Ishikawa (cell line): Measurements from ENCODE around the gene PSMG2.

Experiments
- CEBPB ChIP-seq: IDR thresholded peaks from 2 replicates; pipeline ENCODE4 v1.6.1; 2012
- CREB1 ChIP-seq: IDR thresholded peaks from 2 replicates; pipeline ENCODE4 v1.6.1; 2012; ENCODE audit warnings: low read depth
- EGR1 ChIP-seq: IDR thresholded peaks from 2 replicates; pipeline ENCODE4 v1.6.1; 2012
- EP300 ChIP-seq: IDR thresholded peaks from 2 replicates; pipeline ENCODE4 v1.6.1; 2012; ENCODE audit warnings: borderline replicate concordance
- FOXM1 ChIP-seq: IDR thresholded peaks from 2 replicates; pipeline ENCODE4 v1.6.1; 2012; ENCODE audit warnings: low read depth, borderline replicate concordance
- NFIC ChIP-seq: IDR thresholded peaks from 2 replicates; pipeline ENCODE4 v1.6.1; 2012
- RAD21 ChIP-seq: IDR thresholded peaks from 2 replicates; pipeline ENCODE4 v1.6.1; 2012; ENCODE audit warnings: low read depth
- TAF1 ChIP-seq: IDR thresholded peaks from 2 replicates; pipeline ENCODE4 v1.6.1; 2012; ENCODE audit warnings: low read depth, mild to moderate bottlenecking
- TCF12 ChIP-seq: IDR thresholded peaks from 2 replicates; pipeline ENCODE4 v1.6.1; 2012; ENCODE audit warnings: low read depth
- TEAD4 ChIP-seq: IDR thresholded peaks from 2 replicates; pipeline ENCODE4 v1.6.1; 2012
- YY1 ChIP-seq: IDR thresholded peaks from 2 replicates; pipeline ENCODE4 v1.6.1; 2012; ENCODE audit warnings: low read depth
- ZBTB7A ChIP-seq: IDR thresholded peaks from 2 replicates; pipeline ENCODE4 v1.6.1; 2012; ENCODE audit warnings: low read depth
- TF ChIP-seq, protein P1 (sequence below): IDR thresholded peaks from 2 replicates; pipeline ENCODE4 v1.6.1; 2012; ENCODE audit warnings: low read depth, mild to moderate bottlenecking
- TF ChIP-seq, protein P2 (sequence below): IDR thresholded peaks from 2 replicates; pipeline ENCODE4 v1.6.1; 2012
- TF ChIP-seq, protein P3 (sequence below): IDR thresholded peaks from 2 replicates; pipeline ENCODE4 v1.6.1; 2012

PSMG2 gene

DNA sequence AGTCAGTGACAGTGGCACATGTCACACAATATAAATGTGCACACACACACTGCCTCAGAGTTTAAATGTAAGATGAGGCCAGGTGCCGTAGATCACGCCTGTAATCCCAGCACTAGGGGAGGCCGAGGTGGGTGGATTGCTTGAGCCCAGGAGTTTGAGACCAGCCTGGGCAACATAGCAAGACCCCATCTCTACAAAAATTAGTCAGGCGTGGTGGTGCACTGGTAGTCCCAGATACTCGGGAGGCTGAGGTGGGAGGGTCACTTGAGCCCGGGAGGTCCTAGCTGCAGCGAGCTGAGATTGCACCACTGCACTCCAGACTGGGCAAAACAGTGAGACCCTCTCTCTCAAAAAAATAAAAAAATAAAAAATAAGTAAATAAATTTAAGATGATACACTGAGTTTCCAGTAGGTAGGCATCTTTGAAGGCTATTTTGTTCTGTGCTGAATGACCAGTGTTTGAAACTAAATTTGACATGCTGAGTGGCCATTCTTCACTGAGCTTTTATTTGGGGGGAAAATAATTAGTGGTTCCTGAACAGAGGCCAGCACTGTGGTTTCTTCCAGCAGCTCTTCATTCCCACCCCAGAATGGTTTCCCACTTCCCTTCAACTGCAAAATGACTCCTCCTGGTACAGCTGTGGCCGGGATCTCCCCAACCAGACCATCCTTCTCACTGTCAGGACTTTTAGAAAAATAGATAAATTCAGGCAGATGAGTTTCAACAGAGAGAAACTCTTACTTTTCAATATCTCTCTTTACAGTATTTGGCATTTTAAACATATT lies 44.9 kb downstream of the PSMG2 start:
- TF ChIP-seq ZBTB7A = no peak
- TF ChIP-seq, protein P1, sequence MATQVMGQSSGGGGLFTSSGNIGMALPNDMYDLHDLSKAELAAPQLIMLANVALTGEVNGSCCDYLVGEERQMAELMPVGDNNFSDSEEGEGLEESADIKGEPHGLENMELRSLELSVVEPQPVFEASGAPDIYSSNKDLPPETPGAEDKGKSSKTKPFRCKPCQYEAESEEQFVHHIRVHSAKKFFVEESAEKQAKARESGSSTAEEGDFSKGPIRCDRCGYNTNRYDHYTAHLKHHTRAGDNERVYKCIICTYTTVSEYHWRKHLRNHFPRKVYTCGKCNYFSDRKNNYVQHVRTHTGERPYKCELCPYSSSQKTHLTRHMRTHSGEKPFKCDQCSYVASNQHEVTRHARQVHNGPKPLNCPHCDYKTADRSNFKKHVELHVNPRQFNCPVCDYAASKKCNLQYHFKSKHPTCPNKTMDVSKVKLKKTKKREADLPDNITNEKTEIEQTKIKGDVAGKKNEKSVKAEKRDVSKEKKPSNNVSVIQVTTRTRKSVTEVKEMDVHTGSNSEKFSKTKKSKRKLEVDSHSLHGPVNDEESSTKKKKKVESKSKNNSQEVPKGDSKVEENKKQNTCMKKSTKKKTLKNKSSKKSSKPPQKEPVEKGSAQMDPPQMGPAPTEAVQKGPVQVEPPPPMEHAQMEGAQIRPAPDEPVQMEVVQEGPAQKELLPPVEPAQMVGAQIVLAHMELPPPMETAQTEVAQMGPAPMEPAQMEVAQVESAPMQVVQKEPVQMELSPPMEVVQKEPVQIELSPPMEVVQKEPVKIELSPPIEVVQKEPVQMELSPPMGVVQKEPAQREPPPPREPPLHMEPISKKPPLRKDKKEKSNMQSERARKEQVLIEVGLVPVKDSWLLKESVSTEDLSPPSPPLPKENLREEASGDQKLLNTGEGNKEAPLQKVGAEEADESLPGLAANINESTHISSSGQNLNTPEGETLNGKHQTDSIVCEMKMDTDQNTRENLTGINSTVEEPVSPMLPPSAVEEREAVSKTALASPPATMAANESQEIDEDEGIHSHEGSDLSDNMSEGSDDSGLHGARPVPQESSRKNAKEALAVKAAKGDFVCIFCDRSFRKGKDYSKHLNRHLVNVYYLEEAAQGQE = no peak
- no peak for TF ChIP-seq EGR1
- no peak for TF ChIP-seq TEAD4
- TF ChIP-seq RAD21 = no peak
- TF ChIP-seq, protein P2, sequence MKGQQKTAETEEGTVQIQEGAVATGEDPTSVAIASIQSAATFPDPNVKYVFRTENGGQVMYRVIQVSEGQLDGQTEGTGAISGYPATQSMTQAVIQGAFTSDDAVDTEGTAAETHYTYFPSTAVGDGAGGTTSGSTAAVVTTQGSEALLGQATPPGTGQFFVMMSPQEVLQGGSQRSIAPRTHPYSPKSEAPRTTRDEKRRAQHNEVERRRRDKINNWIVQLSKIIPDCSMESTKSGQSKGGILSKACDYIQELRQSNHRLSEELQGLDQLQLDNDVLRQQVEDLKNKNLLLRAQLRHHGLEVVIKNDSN = no peak
- no peak for TF ChIP-seq NFIC
- TF ChIP-seq, protein P3, sequence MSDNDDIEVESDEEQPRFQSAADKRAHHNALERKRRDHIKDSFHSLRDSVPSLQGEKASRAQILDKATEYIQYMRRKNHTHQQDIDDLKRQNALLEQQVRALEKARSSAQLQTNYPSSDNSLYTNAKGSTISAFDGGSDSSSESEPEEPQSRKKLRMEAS = no peak
- TF ChIP-seq TCF12 = no peak
- TF ChIP-seq TAF1 = no peak
- no peak for TF ChIP-seq YY1
- no peak for TF ChIP-seq FOXM1
- TF ChIP-seq CREB1 = no peak
- TF ChIP-seq EP300 = no peak

DNA sequence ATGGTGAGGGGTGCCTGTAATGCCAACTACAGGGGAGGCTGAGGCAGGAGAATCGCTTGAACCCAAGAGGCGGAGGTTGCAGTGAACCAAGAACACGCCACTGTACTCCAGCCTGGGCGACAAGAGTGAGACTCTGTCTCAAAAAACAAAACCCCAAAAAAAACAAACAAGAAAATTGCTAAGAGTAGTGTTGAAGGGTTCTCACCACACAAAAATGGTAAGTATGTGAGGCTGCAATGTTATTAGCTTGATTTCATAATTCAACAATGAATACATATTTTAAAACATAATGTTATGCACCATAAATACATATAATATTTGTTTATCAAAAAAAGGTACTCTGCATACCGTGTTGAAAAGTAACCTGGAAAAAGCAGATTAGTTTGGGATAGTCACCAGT lies 45.8 kb downstream of the PSMG2 start:
- TF ChIP-seq RAD21 (no peak), TEAD4 (no peak), CREB1 (no peak), YY1 (no peak), ZBTB7A (no peak), CEBPB (no peak), FOXM1 (no peak), NFIC (no peak), EGR1 (no peak), EP300 (no peak), TCF12 (no peak), TAF1 (no peak)
- TF ChIP-seq, protein P2 = no peak
- TF ChIP-seq, protein P3 = no peak
- TF ChIP-seq, protein P1 = no peak

DNA sequence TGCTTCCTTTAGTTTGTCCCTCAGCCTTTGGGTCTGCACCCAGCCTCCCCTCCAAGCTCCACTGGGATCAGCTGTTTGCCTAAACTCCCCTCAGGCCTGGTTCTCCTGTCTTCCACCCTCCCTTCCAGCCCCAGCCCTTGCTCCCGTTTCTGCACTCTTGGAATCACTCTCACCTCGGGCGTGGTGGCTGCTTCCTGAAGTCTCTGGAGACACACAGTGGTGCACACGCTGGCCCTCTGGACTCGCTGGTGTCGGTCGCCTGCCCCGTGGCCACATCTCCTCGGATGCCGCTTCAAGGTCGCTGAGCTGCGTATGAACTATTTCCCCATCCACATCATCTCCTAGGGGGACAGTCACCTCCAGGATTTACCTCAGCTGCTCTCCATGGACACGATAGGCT lies 46.3 kb downstream of the PSMG2 start:
- TF ChIP-seq NFIC (no peak), TEAD4 (no peak), EP300 (no peak), ZBTB7A (no peak), EGR1 (no peak), TAF1 (no peak)
- TF ChIP-seq, protein P3 = no peak
- TF ChIP-seq, protein P1 = no peak

DNA sequence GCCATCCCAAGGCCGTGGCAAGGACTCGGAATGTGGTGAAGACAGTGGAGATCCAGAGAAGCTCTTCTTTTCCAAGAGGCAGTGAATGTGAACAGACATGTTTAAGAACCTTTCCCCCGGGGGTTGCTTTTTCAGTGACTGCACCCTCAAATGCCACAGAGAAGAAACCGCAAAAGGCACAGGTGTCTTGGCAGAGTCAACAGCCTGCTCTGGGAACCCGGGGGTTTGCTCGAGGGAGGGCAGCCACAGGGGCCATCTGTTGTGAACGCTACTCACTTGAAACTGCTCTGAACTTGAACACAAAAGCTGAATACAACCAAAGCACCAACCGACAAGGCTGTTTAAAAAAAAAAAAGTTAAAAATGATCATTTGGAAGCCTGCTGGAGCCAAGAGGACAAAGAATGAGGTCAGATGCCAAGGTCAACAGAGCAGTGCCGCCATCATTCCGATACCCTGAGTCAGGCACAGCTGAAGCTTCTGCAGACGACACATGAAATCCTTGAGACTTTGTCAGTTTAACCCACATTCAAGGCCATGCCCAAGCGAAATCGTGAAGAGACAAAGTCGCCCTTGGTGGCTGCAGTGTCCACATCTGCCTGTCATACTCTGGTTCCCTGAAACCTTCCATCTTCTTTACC lies 47.4 kb downstream of the PSMG2 start:
- no peak for TF ChIP-seq RAD21
- TF ChIP-seq TEAD4 = no peak
- no peak for TF ChIP-seq YY1
- TF ChIP-seq, protein P2 = no peak
- TF ChIP-seq ZBTB7A = no peak
- no peak for TF ChIP-seq TAF1
- TF ChIP-seq, protein P3 = no peak
- TF ChIP-seq EP300 = no peak
- TF ChIP-seq EGR1 = no peak
